B cell (primary cell): Measurements from ENCODE around the gene COL9A3. TPM values are rescaled to one million over a fixed set of nuclear protein-coding genes. Genes with fewer than 3 reads are reported as not detected.

Source experiments
- ATAC-seq: fragments of 200-7000 bp; cut with Tn5 transposase; one replicate; pipeline ENCODE4 v1.10.0; 2021; ENCODE audit warnings: low read depth, mild to moderate bottlenecking, moderate number of reproducible peaks, moderate library complexity
- CTCF ChIA-PET: fragments of 350-600 bp; sonication (Branson Sonifier 250); formaldehyde crosslinking; loops from one replicate; lab custom pipeline; 2021; ENCODE audit warnings: antibody characterized with exemption, inconsistent platforms; lab: Charles Lee
- POLR2A ChIA-PET: fragments of 350-600 bp; sonication (Branson Sonifier 250); formaldehyde crosslinking; loops from one replicate; lab custom pipeline; 2021; ENCODE audit warnings: antibody characterized with exemption; lab: Charles Lee
- DNase-seq: peaks from one replicate; pipeline ENCODE4 v3.0.0; 2013
- H2AFZ ChIP-seq: 2 replicates; pipeline ENCODE4 v1.6.1; 2012; ENCODE audit warnings: mild to moderate bottlenecking, low read depth, low read length; ENCODE audit not compliant: insufficient read depth, poor library complexity, severe bottlenecking
- H3K27ac ChIP-seq, 2 donors: 1 replicate in 1 of 2; 2 replicates in 1 of 2; pipeline ENCODE4 v1.5.1; 2012 to 2013; ENCODE audit warnings: low read length in 2 of 2, mild to moderate bottlenecking in 2 of 2, moderate library complexity in 1 of 2
- H3K27me3 ChIP-seq, 4 experiments: fragments of 200-600 bp in 1 of 4; sonication (generic) in 1 of 4; replicated peaks in 1 of 4; 1 replicate in 2 of 4; 2 replicates in 2 of 4; pipeline versions ENCODE4 v1.6.1 to v1.7.0; 2013 to 2016; ENCODE audit warnings: low read length in 3 of 4, mild to moderate bottlenecking in 2 of 4, mixed read lengths in 1 of 4, moderate library complexity in 1 of 4; ENCODE audit not compliant: insufficient read depth in 4 of 4, control insufficient read depth in 3 of 4; ENCODE audit errors: control extremely low read depth in 1 of 4
- H3K36me3 ChIP-seq, 2 experiments: replicated peaks in 1 of 2; 1 replicate in 1 of 2; 2 replicates in 1 of 2; pipeline versions ENCODE4 v1.6.1 to v1.7.1; 2013; ENCODE audit warnings: low read length in 1 of 2; ENCODE audit not compliant: insufficient read depth in 2 of 2, control insufficient read depth in 1 of 2; ENCODE audit errors: control extremely low read depth in 1 of 2, extremely low read depth in 1 of 2
- H3K4me1 ChIP-seq, 2 donors: fragments of 200-600 bp in 1 of 2; sonication (generic) in 1 of 2; 1 replicate in 1 of 2; 2 replicates in 1 of 2; pipeline versions ENCODE4 v1.5.1 to v1.6.1; 2013 to 2017; ENCODE audit warnings: low read length in 2 of 2; ENCODE audit not compliant: control insufficient read depth in 2 of 2, insufficient read depth in 2 of 2
- H3K4me2 ChIP-seq: replicated peaks from 2 replicates; pipeline ENCODE3; 2012; ENCODE audit warnings: mild to moderate bottlenecking, low read depth, low read length; ENCODE audit not compliant: poor library complexity, severe bottlenecking
- H3K4me3 ChIP-seq, 5 experiments: fragments of 200-600 bp in 1 of 5; sonication (generic) in 1 of 5; 1 replicate in 3 of 5; 2 replicates in 2 of 5; pipeline versions ENCODE4 v1.5.1 to v1.7.0; 2011 to 2016; ENCODE audit warnings: low read length in 4 of 5, mild to moderate bottlenecking in 4 of 5, low read depth in 2 of 5, control low read depth in 1 of 5, moderate library complexity in 1 of 5; ENCODE audit not compliant: insufficient read depth in 1 of 5; ENCODE audit errors: control extremely low read depth in 1 of 5, extremely low read depth in 1 of 5
- H3K79me2 ChIP-seq: fragments of 200-600 bp; sonication (generic); one replicate; pipeline ENCODE4 v1.6.0; 2016; ENCODE audit warnings: low read length; ENCODE audit not compliant: control insufficient read depth, insufficient read depth
- H3K9ac ChIP-seq: fragments of 200-600 bp; sonication (generic); 2 replicates; pipeline ENCODE4 v1.6.1; 2017; ENCODE audit warnings: mild to moderate bottlenecking, low read length, moderate library complexity
- H3K9me3 ChIP-seq, 3 donors: one replicate each; pipeline versions ENCODE4 v1.6.1 to v1.7.1; 2013; ENCODE audit warnings: low read length in 2 of 3; ENCODE audit not compliant: control insufficient read depth in 2 of 3, insufficient read depth in 1 of 3; ENCODE audit errors: control extremely low read depth in 1 of 3
- H4K20me1 ChIP-seq: 2 replicates; pipeline ENCODE4 v1.6.0; 2012; ENCODE audit warnings: mild to moderate bottlenecking, low read length; ENCODE audit not compliant: insufficient read depth, control insufficient read depth, poor library complexity, severe bottlenecking
- H3K27ac Mint-ChIP-seq: one replicate; pipeline ENCODE4 v1.8.0; 2021; ENCODE audit warnings: mixed read lengths
- H3K27me3 Mint-ChIP-seq: one replicate; pipeline ENCODE4 v1.8.0; 2021; ENCODE audit warnings: mixed read lengths
- H3K4me1 Mint-ChIP-seq: one replicate; pipeline ENCODE4 v1.8.0; 2021; ENCODE audit warnings: mixed read lengths
- H3K4me3 Mint-ChIP-seq: one replicate; pipeline ENCODE4 v1.8.0; 2021; ENCODE audit warnings: mixed read lengths
- H3K9me3 Mint-ChIP-seq: one replicate; pipeline ENCODE4 v1.8.0; 2022; ENCODE audit warnings: mixed read lengths; ENCODE audit not compliant: insufficient read depth
- EZH2 ChIP-seq: IDR thresholded peaks from 2 replicates; pipeline ENCODE4 v1.6.1; 2012; ENCODE audit warnings: borderline replicate concordance, low read depth, mild to moderate bottlenecking, moderate library complexity, low read length; ENCODE audit not compliant: insufficient read depth, poor library complexity, severe bottlenecking
- WGBS: methylation state at CpG from one replicate; pipeline ENCODE4 v1.1.5; 2013; ENCODE audit warnings: missing lambda C conversion rate; ENCODE audit not compliant: insufficient coverage; 5-methylcytosine and 5-hydroxymethylcytosine counted together
- intact Hi-C: fragments of 100-400 bp; cut with micrococcal nuclease; formaldehyde crosslinking; loops from one replicate; pipeline ENCODE4 v1.10.0; 2022
- polyA plus RNA-seq: library from polyadenylated mRNA; depleted of rRNA; stranded (reverse); fragments of >200 nt; gene quantifications from 2 replicates; pipeline ENCODE4 v1.2.3, GENCODE V29; 2012
- total RNA-seq, 2 donors: library from RNA; stranded (reverse); fragments of 120-200 nt in 1 of 2; gene quantifications; 1 replicate in 1 of 2; 2 replicates in 1 of 2; pipeline versions ENCODE4 v1.2.3 to v1.2.4, GENCODE V29; 2013 to 2022
- TF ChIP-seq, protein P1 (sequence below): fragments of 200-600 bp; IDR thresholded peaks from one replicate; pipeline ENCODE4 v1.8.0; 2022; ENCODE audit warnings: antibody characterized with exemption, mild to moderate bottlenecking

Gene COL9A3
- total and polyA plus RNA-seq, 2 donors (not counting 1 experiment from before 2014, with no cell fraction given), result 10.7 to 96.3 TPM

DNA sequence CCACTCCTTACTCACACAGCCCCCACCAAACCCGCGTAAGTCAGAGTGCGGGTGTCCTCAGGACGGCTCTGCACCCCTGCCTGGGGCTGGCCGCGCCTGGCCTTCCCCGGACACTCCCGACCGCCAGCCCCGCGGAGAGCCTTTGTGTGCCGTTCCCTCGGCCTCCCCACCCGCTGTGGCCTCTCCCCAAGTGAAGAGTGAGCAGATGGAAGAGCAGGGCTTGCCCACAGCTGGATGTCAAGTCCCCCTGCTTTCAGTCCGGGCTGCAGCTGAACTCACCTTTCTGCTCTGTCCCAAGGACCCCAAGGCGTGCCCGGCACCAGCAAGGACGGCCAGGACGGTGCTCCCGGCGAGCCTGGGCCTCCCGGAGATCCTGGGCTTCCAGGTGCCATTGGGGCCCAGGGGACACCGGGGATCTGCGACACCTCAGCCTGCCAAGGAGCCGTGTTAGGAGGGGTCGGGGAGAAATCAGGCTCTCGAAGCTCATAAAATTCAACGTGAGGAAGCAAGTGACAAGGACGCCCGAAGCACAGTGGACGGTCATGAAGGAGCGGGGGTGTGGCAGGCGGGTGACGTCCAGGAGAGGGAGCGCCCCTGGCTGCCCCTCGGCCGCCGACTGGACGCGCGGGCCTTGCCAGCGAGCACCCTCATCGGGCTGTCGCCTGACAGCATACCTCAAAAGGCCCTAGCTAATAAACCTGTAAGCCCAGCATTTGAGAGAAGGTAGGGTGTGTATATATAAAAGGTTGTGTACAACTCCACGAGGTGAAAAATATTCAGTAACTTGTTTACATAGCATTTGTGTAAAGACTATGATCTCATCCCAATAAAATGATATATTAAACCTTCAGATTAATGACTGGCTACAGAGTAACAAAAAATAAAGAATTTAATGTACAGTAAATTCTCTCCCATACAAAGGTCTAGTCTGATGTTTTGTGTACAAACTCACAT lies 23.7 kb downstream of the COL9A3 start:
- Mint-ChIP-seq H3K4me3 (no peak overlapping the region), H3K27me3 (no peaks in the 10 kb centered on the region), H3K4me1 (peaks cover 23% of the 10 kb centered on the region), H3K9me3 (no peaks in the 10 kb centered on the region), H3K27ac (peak overlapping the region; percentile 56)
- Histone ChIP-seq H3K9ac (no peak overlapping the region), H3K9me3 (no peaks in the 10 kb centered on the region), H3K79me2 (no peaks in the 10 kb centered on the region), H3K4me2 (no peak overlapping the region), H3K36me3 (peaks cover 0 to 3% of the 10 kb centered on the region in 2 experiments), H3K27ac (no peak overlapping the region), H3K27me3 (no peaks in the 10 kb centered on the region), H2AFZ (no peak overlapping the region), H3K4me3 (no peak overlapping the region), H3K4me1 (peaks cover 17 to 24% of the 10 kb centered on the region in 2 donors), H4K20me1 (no peaks in the 10 kb centered on the region)
- DNase-seq (no peak), ATAC-seq (no peak)
- no peak for TF ChIP-seq EZH2
- TF ChIP-seq, protein P1, sequence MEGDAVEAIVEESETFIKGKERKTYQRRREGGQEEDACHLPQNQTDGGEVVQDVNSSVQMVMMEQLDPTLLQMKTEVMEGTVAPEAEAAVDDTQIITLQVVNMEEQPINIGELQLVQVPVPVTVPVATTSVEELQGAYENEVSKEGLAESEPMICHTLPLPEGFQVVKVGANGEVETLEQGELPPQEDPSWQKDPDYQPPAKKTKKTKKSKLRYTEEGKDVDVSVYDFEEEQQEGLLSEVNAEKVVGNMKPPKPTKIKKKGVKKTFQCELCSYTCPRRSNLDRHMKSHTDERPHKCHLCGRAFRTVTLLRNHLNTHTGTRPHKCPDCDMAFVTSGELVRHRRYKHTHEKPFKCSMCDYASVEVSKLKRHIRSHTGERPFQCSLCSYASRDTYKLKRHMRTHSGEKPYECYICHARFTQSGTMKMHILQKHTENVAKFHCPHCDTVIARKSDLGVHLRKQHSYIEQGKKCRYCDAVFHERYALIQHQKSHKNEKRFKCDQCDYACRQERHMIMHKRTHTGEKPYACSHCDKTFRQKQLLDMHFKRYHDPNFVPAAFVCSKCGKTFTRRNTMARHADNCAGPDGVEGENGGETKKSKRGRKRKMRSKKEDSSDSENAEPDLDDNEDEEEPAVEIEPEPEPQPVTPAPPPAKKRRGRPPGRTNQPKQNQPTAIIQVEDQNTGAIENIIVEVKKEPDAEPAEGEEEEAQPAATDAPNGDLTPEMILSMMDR, result no peak
- ChIA-PET POLR2A (interaction anchor here (1.6 kb wide), 1 partner anchor 15 kb away, joined by 4 read pairs; no protein-coding TSS in a partner anchor), CTCF (no interaction called here)
- intact Hi-C loops, result no loop called here
- WGBS, result 92% methylated on average over 41 of the region's 45 CpGs
